SK-N-SH treated with all-trans-retinoic acid at 6 μM for 48 hours (cell line): ENCODE results near the gene L3MBTL1.

ENCODE experiments used
- ATAC-seq: fragments of 200-7000 bp; cut with Tn5 transposase; 3 replicates; pipeline ENCODE4 v1.9.1; 2020; ENCODE audit warnings: mild to moderate bottlenecking, moderate library complexity
- ARNTL ChIP-seq: fragments of 450-650 bp; formaldehyde crosslinking; IDR thresholded peaks from 2 replicates; pipeline ENCODE4 v1.5.0; 2020; ENCODE audit warnings: low read depth, mild to moderate bottlenecking, moderate library complexity, borderline replicate concordance
- BACH2 ChIP-seq: fragments of 250-450 bp; sonication (Bioruptor Pico); IDR thresholded peaks from 2 replicates; pipeline ENCODE4 v1.9.0; 2021; ENCODE audit warnings: mild to moderate bottlenecking, borderline replicate concordance
- CREB5 ChIP-seq: fragments of 250-450 bp; sonication (Bioruptor Pico); IDR thresholded peaks from 2 replicates; pipeline ENCODE4 v1.5.1; 2020; ENCODE audit warnings: low read depth, mild to moderate bottlenecking, moderate library complexity
- CSDC2 ChIP-seq: fragments of 250-450 bp; sonication (Bioruptor Pico); IDR thresholded peaks from 2 replicates; pipeline ENCODE4 v1.5.0; 2020; ENCODE audit warnings: mild to moderate bottlenecking, moderate library complexity
- CSRNP3 ChIP-seq: fragments of 250-450 bp; sonication (Bioruptor Pico); IDR thresholded peaks from 2 replicates; pipeline ENCODE4 v1.5.1; 2021; ENCODE audit warnings: mild to moderate bottlenecking, moderate library complexity
- ESRRG ChIP-seq: fragments of 250-450 bp; sonication (Bioruptor Pico); IDR thresholded peaks from 2 replicates; pipeline ENCODE4 v1.6.1; 2021; ENCODE audit warnings: mild to moderate bottlenecking
- GLIS3 ChIP-seq: fragments of 250-450 bp; sonication (Bioruptor Pico); IDR thresholded peaks from 2 replicates; pipeline ENCODE4 v1.5.0; 2020; ENCODE audit warnings: mild to moderate bottlenecking, moderate library complexity
- OSR1 ChIP-seq: fragments of 250-450 bp; sonication (Bioruptor Pico); IDR thresholded peaks from 2 replicates; pipeline ENCODE4 v1.8.0; 2022; ENCODE audit warnings: moderate library complexity, mild to moderate bottlenecking, inconsistent platforms
- PATZ1 ChIP-seq: fragments of 250-450 bp; sonication (Bioruptor Pico); IDR thresholded peaks from 2 replicates; pipeline ENCODE4 v1.8.0; 2020; ENCODE audit warnings: mild to moderate bottlenecking, moderate library complexity, borderline replicate concordance
- POU6F1 ChIP-seq: fragments of 250-450 bp; sonication (Bioruptor Pico); IDR thresholded peaks from 2 replicates; pipeline ENCODE4 v1.8.0; 2021; ENCODE audit warnings: low read depth, mild to moderate bottlenecking, moderate library complexity, borderline replicate concordance
- PPARA ChIP-seq: fragments of 250-450 bp; sonication (Bioruptor Pico); IDR thresholded peaks from 2 replicates; pipeline ENCODE4 v1.5.0; 2020; ENCODE audit warnings: mild to moderate bottlenecking, borderline replicate concordance
- RARB ChIP-seq: fragments of 250-450 bp; sonication (Bioruptor Pico); IDR thresholded peaks from 2 replicates; pipeline ENCODE4 v1.8.0; 2021; ENCODE audit warnings: mild to moderate bottlenecking, moderate library complexity
- SNAI2 ChIP-seq: fragments of 250-450 bp; sonication (Bioruptor Pico); IDR thresholded peaks from 2 replicates; pipeline ENCODE4 v1.5.0; 2020; ENCODE audit warnings: mild to moderate bottlenecking, moderate library complexity
- TCF4 ChIP-seq: fragments of 250-450 bp; sonication (Bioruptor Pico); IDR thresholded peaks from 2 replicates; pipeline ENCODE4 v1.8.0; 2021; ENCODE audit warnings: mild to moderate bottlenecking, moderate library complexity, borderline replicate concordance
- TOX ChIP-seq: fragments of 250-450 bp; sonication (Bioruptor Pico); IDR thresholded peaks from 2 replicates; pipeline ENCODE4 v1.8.0; 2021; ENCODE audit warnings: mild to moderate bottlenecking, moderate library complexity, borderline replicate concordance
- TSHZ2 ChIP-seq: fragments of 250-450 bp; sonication (Bioruptor Pico); IDR thresholded peaks from 2 replicates; pipeline ENCODE4 v1.5.0; 2020; ENCODE audit warnings: mild to moderate bottlenecking, moderate library complexity
- ZC3H10 ChIP-seq: fragments of 250-450 bp; sonication (Bioruptor Pico); IDR thresholded peaks from 2 replicates; pipeline ENCODE4 v1.5.1; 2021; ENCODE audit warnings: mild to moderate bottlenecking, moderate library complexity
- ZFP3 ChIP-seq: fragments of 250-450 bp; sonication (Bioruptor Pico); IDR thresholded peaks from 2 replicates; pipeline ENCODE4 v1.5.0; 2020; ENCODE audit warnings: mild to moderate bottlenecking, moderate library complexity
- ZFP30 ChIP-seq: fragments of 450-650 bp; formaldehyde crosslinking; IDR thresholded peaks from 2 replicates; pipeline ENCODE4 v1.5.0; 2022; ENCODE audit warnings: mild to moderate bottlenecking, moderate library complexity
- ZNF565 ChIP-seq: fragments of 450-650 bp; formaldehyde crosslinking; conservative IDR thresholded peaks from 2 replicates; pipeline ENCODE4 v1.5.0; 2020; ENCODE audit warnings: low read depth, mild to moderate bottlenecking, moderate library complexity
- ZNF70 ChIP-seq: fragments of 450-650 bp; formaldehyde crosslinking; IDR thresholded peaks from 2 replicates; pipeline ENCODE4 v1.5.0; 2020; ENCODE audit warnings: mild to moderate bottlenecking, moderate library complexity
- ZNF8 ChIP-seq: fragments of 450-650 bp; formaldehyde crosslinking; IDR thresholded peaks from 2 replicates; pipeline ENCODE4 v1.5.0; 2020; ENCODE audit warnings: mild to moderate bottlenecking, moderate library complexity

Gene L3MBTL1

GRCh38 chr20:43564455-43564854 is 57.0 kb downstream of the L3MBTL1 start:
- TF ChIP-seq ZNF8 (CRISPR knock-in tag) (no peak), TOX (CRISPR knock-in tag) (no peak), TSHZ2 (CRISPR knock-in tag) (no peak), PATZ1 (no peak), CREB5 (CRISPR knock-in tag) (no peak), PPARA (no peak), ESRRG (CRISPR knock-in tag) (no peak), ZNF70 (CRISPR knock-in tag) (no peak), CSRNP3 (CRISPR knock-in tag) (no peak), CSDC2 (CRISPR knock-in tag) (no peak), ARNTL (no peak), RARB (no peak), POU6F1 (no peak), SNAI2 (CRISPR knock-in tag) (no peak), ZFP30 (CRISPR knock-in tag) (no peak), TCF4 (CRISPR knock-in tag) (no peak), OSR1 (CRISPR knock-in tag) (no peak), ZFP3 (CRISPR knock-in tag) (no peak), ZC3H10 (CRISPR knock-in tag) (no peak), BACH2 (CRISPR knock-in tag) (no peak)
- no peak for ATAC-seq

GRCh38 chr20:43564993-43565757 is 57.7 kb downstream of the L3MBTL1 start:
- ATAC-seq, result no peak
- TF ChIP-seq ZNF8 (CRISPR knock-in tag) (no peak), BACH2 (CRISPR knock-in tag) (no peak), CSRNP3 (CRISPR knock-in tag) (no peak), TOX (CRISPR knock-in tag) (no peak), ESRRG (CRISPR knock-in tag) (no peak), POU6F1 (no peak), CSDC2 (CRISPR knock-in tag) (no peak), TCF4 (CRISPR knock-in tag) (no peak), ZNF565 (CRISPR knock-in tag) (no peak), SNAI2 (CRISPR knock-in tag) (no peak), GLIS3 (no peak), ZNF70 (CRISPR knock-in tag) (no peak), PPARA (no peak), ARNTL (no peak), ZC3H10 (CRISPR knock-in tag) (no peak), ZFP30 (CRISPR knock-in tag) (no peak), OSR1 (CRISPR knock-in tag) (no peak), PATZ1 (no peak)
- TF ChIP-seq, all 23 proteins: peak for 0
